IMR-90 (cell line): ENCODE measurements around the gene PPM1H.

Experiments used
- BHLHE40 ChIP-seq: fragments of 150-350 bp; IDR thresholded peaks from 2 replicates; pipeline ENCODE4 v1.6.1; 2016; ENCODE audit warnings: mild to moderate bottlenecking, low read depth, low read length
- CHD1 ChIP-seq: IDR thresholded peaks from 2 replicates; pipeline ENCODE4 v1.6.1; 2012; ENCODE audit warnings: low read depth, low read length, improper control_type of control experiment
- FOS ChIP-seq: fragments of 150-350 bp; IDR thresholded peaks from 2 replicates; pipeline ENCODE4 v1.6.1; 2016; ENCODE audit warnings: low read depth, low read length
- MXI1 ChIP-seq: IDR thresholded peaks from 2 replicates; pipeline ENCODE4 v1.6.1; 2012; ENCODE audit warnings: low read depth, mild to moderate bottlenecking, low read length, moderate library complexity, borderline replicate concordance
- POLR2A ChIP-seq: IDR thresholded peaks from 2 replicates; pipeline ENCODE4 v1.6.1; 2012; ENCODE audit warnings: mild to moderate bottlenecking, low read depth, low read length
- RFX5 ChIP-seq: IDR thresholded peaks from 2 replicates; pipeline ENCODE4 v1.8.0; 2012; ENCODE audit warnings: low read depth, mild to moderate bottlenecking, low read length, moderate library complexity
- USF2 ChIP-seq: fragments of 150-350 bp; IDR thresholded peaks from 2 replicates; pipeline ENCODE4 v1.6.1; 2017; ENCODE audit warnings: mild to moderate bottlenecking, antibody characterized with exemption, low read length, low read depth
- TF ChIP-seq, protein P1 (sequence below): conservative IDR thresholded peaks from 2 replicates; pipeline ENCODE4 v1.5.1; 2012; ENCODE audit warnings: mild to moderate bottlenecking, low read depth, low read length, improper control_type of control experiment

- TF ChIP-seq, protein P1, sequence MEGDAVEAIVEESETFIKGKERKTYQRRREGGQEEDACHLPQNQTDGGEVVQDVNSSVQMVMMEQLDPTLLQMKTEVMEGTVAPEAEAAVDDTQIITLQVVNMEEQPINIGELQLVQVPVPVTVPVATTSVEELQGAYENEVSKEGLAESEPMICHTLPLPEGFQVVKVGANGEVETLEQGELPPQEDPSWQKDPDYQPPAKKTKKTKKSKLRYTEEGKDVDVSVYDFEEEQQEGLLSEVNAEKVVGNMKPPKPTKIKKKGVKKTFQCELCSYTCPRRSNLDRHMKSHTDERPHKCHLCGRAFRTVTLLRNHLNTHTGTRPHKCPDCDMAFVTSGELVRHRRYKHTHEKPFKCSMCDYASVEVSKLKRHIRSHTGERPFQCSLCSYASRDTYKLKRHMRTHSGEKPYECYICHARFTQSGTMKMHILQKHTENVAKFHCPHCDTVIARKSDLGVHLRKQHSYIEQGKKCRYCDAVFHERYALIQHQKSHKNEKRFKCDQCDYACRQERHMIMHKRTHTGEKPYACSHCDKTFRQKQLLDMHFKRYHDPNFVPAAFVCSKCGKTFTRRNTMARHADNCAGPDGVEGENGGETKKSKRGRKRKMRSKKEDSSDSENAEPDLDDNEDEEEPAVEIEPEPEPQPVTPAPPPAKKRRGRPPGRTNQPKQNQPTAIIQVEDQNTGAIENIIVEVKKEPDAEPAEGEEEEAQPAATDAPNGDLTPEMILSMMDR: no peak
- no peak for TF ChIP-seq CHD1
- no peak for TF ChIP-seq BHLHE40
- TF ChIP-seq POLR2A: no peak
- no peak for TF ChIP-seq USF2
- no peak for TF ChIP-seq MXI1
- no peak for TF ChIP-seq FOS
- no peak for TF ChIP-seq RFX5
Measured at GRCh38 chr12:62948123-62948522, 13.2 kb upstream of the PPM1H start.
